GM18520 (cell line): Measurements from ENCODE around the gene IL23A.
A peak's percentile ranks its signal among the peaks of the same experiment; 100 is the strongest.

Experiments
- ATAC-seq: cut with Tn5 transposase; IDR thresholded peaks from one replicate; pipeline ENCODE4 v1.9.1; 2021; ENCODE audit not compliant: unreplicated experiment

The IL23A gene

GRCh38 chr12:56359851-56360767 is 21.4 kb downstream of the IL23A start, which contains the start of gene STAT2:
Gene STAT2, minus strand, starts transcription at chr12:56360107. Its CDS starts 3,536 bp downstream, at chr12:56356571.
- ATAC-seq, result peak; percentile 97

GRCh38 chr12:56361487-56362129 is 22.9 kb downstream of the IL23A start:
- ATAC-seq, result no peak

- ATAC-seq, result no peak
Measured at GRCh38 chr12:56362130-56363059, 23.7 kb downstream of the IL23A start, which contains the start of gene APOF. Gene APOF, minus strand, starts transcription at chr12:56362857. Its CDS starts 112 bp downstream, at chr12:56362745.

GRCh38 chr12:56366948-56367347 is 28.3 kb downstream of the IL23A start:
- ATAC-seq, result no peak

- no peak for ATAC-seq
Measured at GRCh38 chr12:56373515-56373914, 34.8 kb downstream of the IL23A start.

- no peak for ATAC-seq
Measured at GRCh38 chr12:56374726-56375597, 36.3 kb downstream of the IL23A start.

- ATAC-seq, result no peak
Measured at GRCh38 chr12:56375598-56376434, 37.1 kb downstream of the IL23A start.

- ATAC-seq, result no peak
Measured at GRCh38 chr12:56377310-56377988, 38.8 kb downstream of the IL23A start.

- ATAC-seq, result no peak
Measured at GRCh38 chr12:56377989-56378316, 39.3 kb downstream of the IL23A start.

GRCh38 chr12:56382611-56383010 is 43.9 kb downstream of the IL23A start:
- no peak for ATAC-seq

- ATAC-seq, result no peak
Measured at GRCh38 chr12:56385873-56386272, 47.2 kb downstream of the IL23A start.

- ATAC-seq, result no peak
Measured at GRCh38 chr12:56387152-56387736, 48.6 kb downstream of the IL23A start.

GRCh38 chr12:56389412-56389811 is 50.7 kb downstream of the IL23A start:
- no peak for ATAC-seq
